Fibroblast of the aortic adventitia (primary cell): ENCODE results near the gene ZC2HC1C. TPM values are rescaled to one million over a fixed set of nuclear protein-coding genes. Genes with fewer than 3 reads are reported as not detected.

Source experiments
- DNase-seq: peaks from one replicate; pipeline ENCODE4 v3.0.0-alpha.2; 2010; ENCODE audit warnings: low read depth
- H3K4me3 ChIP-seq: 2 replicates; pipeline ENCODE4 v1.5.1; 2011; ENCODE audit warnings: low read depth, mild to moderate bottlenecking, control low read depth, low read length, moderate library complexity
- CTCF ChIP-seq: IDR thresholded peaks from 2 replicates; pipeline ENCODE4 v1.5.1; 2011; ENCODE audit warnings: mild to moderate bottlenecking, low read length, control low read depth, inconsistent platforms; ENCODE audit not compliant: insufficient read depth
- total RNA-seq: library from RNA; depleted of rRNA; stranded (reverse); fragments of >200 nt; gene quantifications from 2 replicates; pipeline ENCODE4 v1.2.3, GENCODE V29; 2012; ENCODE audit warnings: low replicate concordance

Gene ZC2HC1C
- total RNA-seq, 1 donor: 0.90 TPM

DNA sequence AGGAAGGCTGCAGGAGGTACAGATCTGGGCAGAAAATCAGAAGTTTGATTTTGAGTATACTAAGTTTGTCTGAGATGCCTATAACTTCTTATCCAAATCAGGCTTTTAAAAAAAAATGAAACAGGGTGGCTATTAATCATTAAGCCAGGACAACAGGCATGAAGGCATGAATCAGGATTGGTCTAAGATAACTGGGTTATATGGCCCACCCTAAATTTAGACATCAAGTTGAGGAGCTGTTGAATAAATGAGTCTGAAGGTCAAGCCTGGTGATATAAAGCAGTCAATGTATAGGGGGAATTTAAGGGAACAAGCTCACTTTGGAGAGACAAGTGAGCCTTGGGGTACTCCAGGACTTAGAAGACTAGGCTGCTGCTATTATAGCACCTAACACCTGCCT, 28.8 kb downstream of the ZC2HC1C start:
- TF ChIP-seq CTCF: no peak
- no peak for DNase-seq
- no peak overlapping the region for H3K4me3 ChIP-seq

DNA sequence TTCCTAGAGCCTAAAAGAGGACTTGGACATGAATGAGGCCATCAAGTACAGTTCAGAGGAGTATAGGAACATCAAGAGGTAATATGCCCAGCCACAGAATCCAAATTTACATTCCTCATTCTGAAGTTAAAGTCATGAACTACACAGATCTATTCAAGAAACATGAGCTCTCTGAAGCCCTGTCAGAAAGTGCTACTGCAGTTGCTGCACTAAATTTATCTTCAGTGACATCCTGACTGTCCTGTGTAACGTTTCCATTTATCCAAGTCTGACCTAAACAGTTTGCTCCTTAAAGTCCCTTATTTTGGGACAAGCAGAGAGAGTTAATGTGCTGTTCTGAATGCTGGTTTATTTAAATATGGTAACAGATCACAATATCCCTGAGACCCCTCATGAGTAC, 29.2 kb downstream of the ZC2HC1C start:
- TF ChIP-seq CTCF: no peak
- no peak overlapping the region for H3K4me3 ChIP-seq

DNA sequence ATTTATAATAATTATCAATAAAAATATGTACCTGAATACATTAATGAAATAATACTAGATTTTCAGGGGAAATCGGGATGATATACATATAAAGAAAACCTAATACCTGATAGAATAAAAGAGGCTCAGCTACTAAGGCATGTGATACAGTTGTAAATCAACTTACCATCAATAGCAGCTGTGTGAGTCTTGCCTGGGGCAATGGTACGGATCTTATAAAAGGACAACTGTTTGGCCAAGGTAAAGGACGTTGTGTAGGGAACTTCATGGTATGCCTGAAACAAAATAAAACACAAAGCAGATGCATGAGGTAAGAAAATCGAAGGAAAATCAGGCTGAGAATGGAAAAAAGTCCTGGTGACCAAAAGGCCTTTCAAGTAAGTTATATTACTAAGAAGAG, 32.0 kb downstream of the ZC2HC1C start:
- no peak for DNase-seq
- no peak for TF ChIP-seq CTCF
- no peak overlapping the region for H3K4me3 ChIP-seq

More for the DNA sequence above, 29.2 kb downstream of the ZC2HC1C start:
- DNase-seq: no peak

- no peak for TF ChIP-seq CTCF
- no peak for DNase-seq
Measured at GRCh38 chr14:75107186-75107585, 37.7 kb downstream of the ZC2HC1C start.

GRCh38 chr14:75109877-75110276, 40.4 kb downstream of the ZC2HC1C start:
- H3K4me3 ChIP-seq: no peak overlapping the region
- no peak for TF ChIP-seq CTCF
- no peak for DNase-seq

More at GRCh38 chr14:75107186-75107585, 37.7 kb downstream of the ZC2HC1C start:
- no peak overlapping the region for H3K4me3 ChIP-seq

DNA sequence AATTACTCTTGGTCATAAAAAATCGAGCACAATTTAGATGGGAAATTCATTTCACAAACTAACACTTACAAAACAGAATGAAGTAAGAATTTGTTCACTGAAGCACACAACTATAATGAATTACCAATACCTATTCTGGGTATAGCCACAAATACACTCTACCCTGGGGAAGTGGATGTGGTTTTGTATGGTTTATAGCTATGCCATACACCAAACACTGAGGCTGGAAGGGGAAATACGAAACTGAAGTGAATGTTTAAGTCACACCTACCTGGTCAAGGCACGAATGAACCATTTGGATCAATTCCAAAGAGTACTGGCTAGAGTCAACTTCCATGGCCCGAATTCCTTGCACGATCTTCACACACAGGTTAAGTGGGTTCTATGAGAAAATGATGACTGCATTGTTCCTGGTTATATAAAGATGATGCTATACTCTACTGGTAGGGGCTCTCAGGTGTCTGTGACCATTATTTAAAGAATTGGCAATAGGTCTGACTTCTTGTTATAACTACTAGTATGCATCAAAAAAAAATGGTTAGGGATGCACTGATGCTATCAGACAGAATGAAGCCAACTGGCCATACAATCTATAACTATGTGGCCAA, 44.6 kb downstream of the ZC2HC1C start:
- no peak overlapping the region for H3K4me3 ChIP-seq
- no peak for TF ChIP-seq CTCF
- no peak for DNase-seq

DNA sequence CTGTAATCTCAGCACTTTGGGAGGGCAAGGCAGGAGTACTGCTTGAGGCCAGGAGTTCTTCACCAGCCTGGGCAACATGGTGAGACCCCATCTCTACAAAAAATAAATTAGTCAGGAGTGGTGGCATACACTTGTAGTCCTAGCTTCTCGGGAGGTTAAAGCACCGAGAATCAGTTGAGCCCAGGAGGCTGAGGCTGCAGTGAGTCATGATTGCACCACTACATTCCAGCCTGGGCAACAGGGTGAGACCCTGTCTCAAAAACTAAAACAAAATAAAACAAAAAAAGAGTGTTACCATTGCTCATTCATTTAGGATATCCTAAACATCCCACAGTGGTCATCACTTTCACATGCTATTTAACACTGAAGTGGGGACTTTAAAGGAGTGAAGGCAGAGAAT, 49.6 kb downstream of the ZC2HC1C start:
- DNase-seq: no peak
- H3K4me3 ChIP-seq: no peak overlapping the region
- TF ChIP-seq CTCF: no peak
